ENCODE results near the gene RAB6A.
A peak's percentile ranks its signal among the peaks of the same experiment; 100 is the strongest.
"Not testable (repeated sequence)": the region's sequence is repeated elsewhere in the genome, so short reads cannot be mapped to it uniquely, and the experiment has no call there.

Gene RAB6A

DNA sequence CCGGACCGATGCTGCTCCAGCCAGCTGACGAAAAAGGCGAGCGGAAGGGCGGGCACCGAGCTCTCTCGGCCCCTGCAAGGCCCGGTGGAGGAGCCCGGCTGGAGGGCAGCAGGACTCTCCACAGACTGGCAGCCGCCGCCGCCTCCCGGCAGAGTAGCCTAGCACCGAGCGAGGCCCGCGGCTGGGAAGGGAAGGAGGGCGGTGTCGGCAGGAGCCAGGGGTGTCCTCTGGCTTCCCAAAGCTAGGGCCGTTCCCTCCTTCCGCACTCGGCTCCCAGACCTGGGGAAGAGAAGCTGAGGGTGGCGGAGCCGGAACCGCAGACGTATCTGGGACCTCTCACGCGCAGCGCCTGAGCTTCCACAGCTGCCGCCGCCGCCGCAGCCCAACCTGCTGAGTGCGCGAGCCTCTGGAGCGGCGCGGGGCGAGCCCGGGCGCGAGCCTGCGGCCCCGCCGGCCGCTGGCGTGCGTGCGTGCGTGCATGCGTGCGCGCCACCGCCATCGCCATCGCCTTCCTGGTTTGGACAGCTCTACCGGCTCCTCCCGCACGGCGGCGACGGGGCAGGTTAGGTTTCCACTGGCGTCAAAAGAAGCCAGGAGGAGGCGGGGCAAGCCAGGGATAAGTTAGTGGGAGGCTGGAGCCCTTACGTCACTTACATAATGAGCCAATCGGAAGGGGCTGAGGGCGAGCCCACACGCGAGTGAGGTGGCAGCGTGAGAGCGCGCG is at the start of gene RAB6A:
TSS of gene RAB6A (minus strand) at position 396 of the 724 bp plus-strand sequence. CDS start 439 bp downstream, outside the sequence.
- DNase-seq = peak; percentile 100

DNA sequence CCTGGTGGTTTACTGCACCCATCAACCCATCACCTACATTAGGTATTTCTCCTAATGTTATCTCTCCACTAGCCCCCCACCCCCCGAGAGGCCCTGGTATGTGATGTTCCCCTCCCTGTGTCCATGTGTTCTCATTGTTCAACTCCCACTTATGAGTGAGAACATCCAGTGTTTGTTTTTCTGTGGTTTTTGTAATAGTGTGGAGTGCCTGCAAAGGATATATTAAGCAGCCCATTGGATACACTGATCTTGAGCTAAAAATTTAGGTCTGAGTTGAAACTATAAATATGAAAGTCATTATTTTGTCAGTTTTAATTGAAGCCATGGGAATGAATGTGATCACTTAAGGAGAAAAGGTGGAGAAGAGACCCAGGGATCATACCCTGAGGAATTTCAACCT is 49.8 kb upstream of the RAB6A start:
- DNase-seq = no peak

GRCh38 chr11:73808052-73808451 is 47.2 kb upstream of the RAB6A start:
- no peak for DNase-seq

- no peak for DNase-seq
Observed at GRCh38 chr11:73804712-73805111, 43.8 kb upstream of the RAB6A start.

GRCh38 chr11:73801136-73801535 is 40.3 kb upstream of the RAB6A start:
- no peak for DNase-seq

GRCh38 chr11:73800276-73800806 is 39.5 kb upstream of the RAB6A start:
- no peak for DNase-seq

- peak; percentile 87 for DNase-seq
Observed at GRCh38 chr11:73797457-73797856, 36.6 kb upstream of the RAB6A start.

GRCh38 chr11:73795925-73796632 is 35.2 kb upstream of the RAB6A start:
- no peak for DNase-seq

GRCh38 chr11:73792584-73792983 is 31.7 kb upstream of the RAB6A start:
- DNase-seq = peak; percentile 21

DNA sequence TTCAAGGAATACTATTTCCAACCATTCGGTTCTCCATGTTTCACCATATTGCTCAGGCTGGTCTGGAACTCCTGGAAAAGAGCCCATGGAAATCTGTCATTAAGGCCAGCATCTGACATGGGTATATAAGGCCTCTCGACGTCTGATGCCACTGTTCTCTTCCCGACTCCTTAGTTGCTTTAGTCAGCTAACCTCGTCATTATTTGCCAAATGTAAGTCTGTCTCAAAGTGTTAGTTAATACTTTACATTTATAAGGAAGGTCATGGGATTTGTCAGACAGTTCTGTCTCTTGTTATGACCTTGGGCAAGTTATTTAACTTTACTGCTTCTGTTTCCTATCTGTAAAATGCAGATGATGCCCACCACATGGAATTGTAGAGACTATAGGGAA is 28.4 kb upstream of the RAB6A start:
- DNase-seq = no peak

DNA sequence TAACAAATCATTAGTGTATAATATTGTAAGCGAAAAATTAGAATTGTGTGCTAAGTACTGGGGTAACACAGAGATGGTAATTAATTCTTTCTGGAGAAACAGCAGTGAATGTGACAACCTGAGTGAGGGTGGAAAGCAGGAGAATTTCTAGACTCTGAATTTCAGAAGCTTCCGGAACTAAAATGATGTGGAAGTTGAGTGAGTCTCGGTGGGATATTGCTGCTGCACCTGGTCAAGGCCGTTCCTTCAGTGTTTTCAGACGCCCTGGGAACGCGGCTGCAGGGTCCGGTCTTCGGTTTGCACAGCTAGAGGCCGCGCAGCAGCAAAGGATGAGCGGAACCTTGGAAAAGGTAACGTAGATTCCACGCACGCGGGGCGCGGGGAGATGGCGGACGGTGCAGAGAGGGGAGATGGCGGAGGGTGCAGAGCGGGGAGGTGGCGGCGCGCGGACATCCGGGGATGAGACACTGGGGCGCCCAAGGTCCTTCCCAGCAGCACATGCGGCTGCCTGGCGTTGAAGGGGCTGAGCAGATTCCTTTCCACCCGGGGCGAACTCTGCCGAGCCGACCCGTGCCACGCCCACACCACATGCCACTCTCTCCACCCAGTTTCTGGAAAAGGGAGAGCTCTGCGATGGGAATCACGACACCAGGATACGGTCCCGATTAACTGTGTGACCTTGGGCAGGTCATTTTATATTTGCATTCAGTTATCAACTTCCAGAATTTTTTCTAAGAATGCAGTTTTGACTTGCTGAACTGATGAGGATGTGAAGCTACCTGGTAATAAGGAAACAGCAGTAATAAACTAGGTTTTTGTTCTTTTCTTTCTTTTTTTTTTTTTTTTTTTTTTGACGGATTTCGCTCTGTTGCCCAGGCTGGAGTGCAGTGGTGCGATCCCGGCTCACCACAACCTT is 27.0 kb upstream of the RAB6A start, which contains the start of gene MRPL48:
TSS of gene MRPL48 (plus strand) at position 232 of the 916 bp plus-strand sequence. CDS start at position 330, 98 bp downstream.
- peak; percentile 96 for DNase-seq

DNA sequence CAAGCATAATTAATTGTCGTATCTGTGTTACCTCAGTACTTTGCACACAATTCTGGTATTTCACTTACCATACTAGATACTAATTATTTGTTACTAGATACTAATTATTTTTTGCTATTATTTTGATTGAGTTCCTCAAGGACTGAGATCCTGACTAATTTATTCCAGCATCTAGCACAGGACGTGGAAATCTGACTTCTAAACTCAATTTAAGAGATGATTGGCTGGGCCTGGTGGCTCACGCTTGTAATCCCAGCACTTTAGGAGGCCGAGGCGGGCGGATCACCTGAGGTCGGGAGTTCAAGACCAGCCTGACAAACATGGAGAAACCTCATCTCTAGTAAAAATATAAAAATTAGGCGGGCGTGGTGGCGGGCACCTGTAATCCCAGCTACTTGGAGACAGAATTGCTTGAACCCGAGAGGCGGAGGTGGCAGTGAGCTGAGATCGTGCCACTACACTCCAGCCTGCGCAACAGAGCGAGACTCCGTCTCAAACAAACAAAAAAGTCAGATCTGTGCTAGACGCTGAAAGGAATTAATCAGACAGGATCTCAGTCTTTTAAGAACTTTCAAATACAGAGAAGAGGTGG is 26.3 kb upstream of the RAB6A start:
- no peak for DNase-seq

DNA sequence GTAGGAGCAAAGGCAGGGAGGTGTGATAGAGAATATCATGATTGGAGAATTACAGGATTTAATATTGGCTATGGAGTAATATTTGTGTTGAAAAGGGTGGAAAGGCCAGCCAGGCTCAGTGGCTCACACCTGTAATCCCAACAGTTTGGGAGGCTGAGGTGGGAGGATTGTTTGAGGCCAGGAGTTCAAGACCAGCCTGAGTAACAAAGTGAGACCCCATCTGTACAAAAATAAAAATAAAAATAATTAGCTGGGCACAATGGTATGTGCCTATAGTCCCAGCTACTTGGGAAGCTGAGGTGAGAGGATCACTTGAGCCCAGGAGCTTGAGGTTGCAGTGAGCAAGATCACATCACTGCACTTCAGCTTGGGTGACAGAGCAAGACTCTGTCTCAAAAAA is 24.6 kb upstream of the RAB6A start:
- not testable (repeated sequence) for DNase-seq

GRCh38 chr11:73784734-73785133 is 23.9 kb upstream of the RAB6A start:
- no peak for DNase-seq

DNA sequence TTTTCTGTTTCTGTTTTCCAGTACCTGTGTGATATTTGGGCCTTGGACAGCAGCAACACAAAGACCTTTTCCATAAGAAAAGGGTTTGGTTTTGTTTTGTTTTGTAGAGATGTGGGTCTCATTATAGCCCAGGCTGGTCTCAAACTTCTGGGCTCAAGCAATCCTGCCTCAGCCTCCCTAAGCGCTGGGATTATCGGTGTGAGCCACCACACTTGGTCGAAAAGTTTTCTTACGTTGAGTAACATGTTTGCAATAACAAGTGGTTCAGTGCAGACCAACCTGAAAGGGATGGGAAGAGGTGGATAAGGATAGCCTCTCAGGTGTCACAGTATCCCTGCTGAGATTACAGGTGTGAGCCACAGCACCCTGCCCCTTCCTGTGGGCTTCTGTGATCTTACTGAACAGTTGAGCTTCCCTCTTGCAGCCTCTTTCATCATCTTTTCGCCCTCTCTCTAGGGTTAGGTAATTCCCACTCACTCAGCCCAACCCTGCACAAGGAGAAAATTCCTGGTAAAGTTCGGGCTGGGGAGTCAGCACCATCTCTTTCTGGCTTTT is 23.3 kb upstream of the RAB6A start:
- DNase-seq = no peak

GRCh38 chr11:73783483-73784020 is 22.7 kb upstream of the RAB6A start:
- DNase-seq = no peak

DNA sequence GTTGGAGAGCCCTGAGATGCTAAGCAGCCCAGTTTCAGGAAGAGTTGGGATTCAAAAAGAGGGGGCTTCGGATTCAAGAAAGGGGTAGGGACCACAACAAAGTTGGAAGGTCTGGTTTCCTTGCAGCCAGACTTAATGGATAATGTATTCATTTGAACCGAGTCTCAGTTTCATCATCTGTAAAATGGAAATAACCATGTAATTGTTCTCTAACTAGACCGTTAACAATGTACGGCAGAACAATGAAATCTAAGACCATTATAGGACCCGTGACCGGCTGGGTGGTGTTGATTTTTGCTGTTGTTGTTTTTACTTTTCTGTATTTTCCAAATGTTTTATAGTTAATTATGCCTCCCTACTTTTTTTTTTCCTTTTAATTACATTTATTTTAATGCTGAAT is 20.4 kb upstream of the RAB6A start:
- DNase-seq = no peak

- peak; percentile 100 for DNase-seq
Observed at GRCh38 chr11:73779084-73779902, 18.4 kb upstream of the RAB6A start.

- DNase-seq = not testable (repeated sequence)
Observed at GRCh38 chr11:73770811-73771210, 9.9 kb upstream of the RAB6A start.

- DNase-seq = no peak
Observed at GRCh38 chr11:73766763-73767162, 5.9 kb upstream of the RAB6A start.

- no peak for DNase-seq
Observed at GRCh38 chr11:73762732-73763131, 1.9 kb upstream of the RAB6A start.

All from RPMI8226 (cell line).